Bronchial epithelial cell (primary cell): ENCODE data around the gene GCLC. TPM values are rescaled to one million over a fixed set of nuclear protein-coding genes. Genes with fewer than 3 reads are reported as not detected.

ENCODE experiments used
- DNase-seq: peaks from one replicate; pipeline ENCODE4 v3.0.0-alpha.2; 2010; ENCODE audit warnings: low read depth
- FAIRE-seq: peaks from 2 replicates; lab custom pipeline; 2011; peaks lifted over from hg19 to GRCh38; lab: Jason Lieb, UNC
- H3K27me3 ChIP-seq: 2 replicates; pipeline ENCODE4 v1.5.1; 2011; ENCODE audit warnings: low read length; ENCODE audit not compliant: control insufficient read depth, insufficient read depth
- H3K36me3 ChIP-seq: 2 replicates; pipeline ENCODE4 v1.5.1; 2011; ENCODE audit warnings: low read length; ENCODE audit not compliant: control insufficient read depth, insufficient read depth
- H3K4me3 ChIP-seq: 2 replicates; pipeline ENCODE4 v1.5.1; 2011; ENCODE audit warnings: mild to moderate bottlenecking, low read depth, low read length, control low read depth
- CTCF ChIP-seq: IDR thresholded peaks from 2 replicates; pipeline ENCODE4 v1.5.1; 2011; ENCODE audit warnings: mild to moderate bottlenecking, moderate library complexity, low read length, control low read depth, inconsistent platforms; ENCODE audit not compliant: insufficient read depth, severe bottlenecking
- total RNA-seq: library from RNA; depleted of rRNA; stranded (reverse); fragments of >200 nt; gene quantifications from 2 replicates; pipeline ENCODE4 v1.2.1, GENCODE V29; 2014

GCLC gene
- total RNA-seq, 1 donor from 2014 or later: 74.8 TPM

GRCh38 chr6:53530780-53531386, 14.0 kb downstream of the GCLC start:
- DNase-seq: peak; percentile 31
- TF ChIP-seq CTCF: no peak
- FAIRE-seq: no peak
- Histone ChIP-seq H3K27me3 (no peaks in the 10 kb centered on the region), H3K4me3 (no peak overlapping the region), H3K36me3 (peaks cover 6% of the 10 kb centered on the region)

- no peaks in the 10 kb centered on the region for H3K27me3 ChIP-seq
- DNase-seq (peak; percentile 72), FAIRE-seq (peak; percentile 58)
- no peak overlapping the region for H3K4me3 ChIP-seq
- H3K36me3 ChIP-seq: peaks cover 6% of the 10 kb centered on the region
- TF ChIP-seq CTCF: no peak
Observed at GRCh38 chr6:53530346-53530745, 14.6 kb downstream of the GCLC start.

GRCh38 chr6:53529324-53530036, 15.4 kb downstream of the GCLC start:
- no peak overlapping the region for H3K4me3 ChIP-seq
- H3K36me3 ChIP-seq: peaks cover 6% of the 10 kb centered on the region
- no peak for FAIRE-seq
- no peak for TF ChIP-seq CTCF
- H3K27me3 ChIP-seq: no peaks in the 10 kb centered on the region
- DNase-seq: no peak

GRCh38 chr6:53528107-53528506, 16.8 kb downstream of the GCLC start:
- no peak for TF ChIP-seq CTCF
- DNase-seq (no peak), FAIRE-seq (no peak)
- Histone ChIP-seq H3K27me3 (no peaks in the 10 kb centered on the region), H3K36me3 (peaks cover 8% of the 10 kb centered on the region), H3K4me3 (no peak overlapping the region)

GRCh38 chr6:53527249-53527765, 17.6 kb downstream of the GCLC start:
- DNase-seq (no peak), FAIRE-seq (no peak)
- Histone ChIP-seq H3K36me3 (peaks cover 7% of the 10 kb centered on the region), H3K4me3 (no peak overlapping the region), H3K27me3 (no peaks in the 10 kb centered on the region)
- no peak for TF ChIP-seq CTCF
